ENCODE measurements around the gene ARHGAP6.

GRCh38 chrX:11305641-11306040 lies 360.1 kb downstream of the ARHGAP6 start:
- TF ChIP-seq YY1 (IDR thresholded peaks at IDR 0.05; ENCODE audit: insufficient read depth, insufficient read length) (no peak), ZNF274 (IDR thresholded peaks at IDR 0.05; ENCODE audit: low read depth, low read length) (no peak)
